ENCODE data around the gene URI1.

URI1 gene

DNA sequence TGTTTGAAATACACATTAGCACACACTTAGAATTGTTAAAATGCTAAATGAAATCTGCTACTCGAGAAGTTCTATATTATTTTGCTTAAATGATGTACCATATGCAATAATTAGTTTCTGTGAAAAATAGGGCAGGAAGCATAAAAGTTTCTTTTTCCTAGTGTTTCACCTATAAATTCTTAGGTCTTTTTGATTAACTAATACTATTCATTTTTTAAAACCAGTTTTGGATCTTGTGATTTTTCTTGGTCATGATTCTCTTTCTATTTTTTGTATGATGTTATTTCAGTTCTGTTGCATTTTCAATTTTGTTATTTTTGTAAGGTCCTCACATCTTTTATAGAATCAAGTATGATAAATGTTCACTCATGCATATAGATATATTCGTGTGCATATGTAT is 66.1 kb downstream of the URI1 start:
- no peak overlapping the region for H3K4me3 Mint-ChIP-seq
- no peaks in the 10 kb centered on the region for H3K9me3 Mint-ChIP-seq
- no peak overlapping the region for H3K27ac Mint-ChIP-seq
- peaks cover 29% of the 10 kb centered on the region for H3K4me1 Mint-ChIP-seq (ENCODE audit: low read depth)
- peaks cover 42% of the 10 kb centered on the region for H3K36me3 Mint-ChIP-seq (ENCODE audit: low read depth)
- H3K27me3 Mint-ChIP-seq (ENCODE audit: low read depth), result no peaks in the 10 kb centered on the region

- no peaks in the 10 kb centered on the region for H3K27me3 Mint-ChIP-seq (ENCODE audit: low read depth)
- no peak overlapping the region for H3K4me3 Mint-ChIP-seq
- no peak overlapping the region for H3K27ac Mint-ChIP-seq
- peaks cover 27% of the 10 kb centered on the region for H3K4me1 Mint-ChIP-seq (ENCODE audit: low read depth)
- H3K9me3 Mint-ChIP-seq, result no peaks in the 10 kb centered on the region
- peaks cover 46% of the 10 kb centered on the region for H3K36me3 Mint-ChIP-seq (ENCODE audit: low read depth)
Measured at GRCh38 chr19:30009013-30009412, 67.0 kb downstream of the URI1 start.

GRCh38 chr19:30011051-30011578 is 69.1 kb downstream of the URI1 start:
- peaks cover 17% of the 10 kb centered on the region for H3K4me1 Mint-ChIP-seq (ENCODE audit: low read depth)
- no peaks in the 10 kb centered on the region for H3K9me3 Mint-ChIP-seq
- H3K36me3 Mint-ChIP-seq (ENCODE audit: low read depth), result peaks cover 41% of the 10 kb centered on the region

DNA sequence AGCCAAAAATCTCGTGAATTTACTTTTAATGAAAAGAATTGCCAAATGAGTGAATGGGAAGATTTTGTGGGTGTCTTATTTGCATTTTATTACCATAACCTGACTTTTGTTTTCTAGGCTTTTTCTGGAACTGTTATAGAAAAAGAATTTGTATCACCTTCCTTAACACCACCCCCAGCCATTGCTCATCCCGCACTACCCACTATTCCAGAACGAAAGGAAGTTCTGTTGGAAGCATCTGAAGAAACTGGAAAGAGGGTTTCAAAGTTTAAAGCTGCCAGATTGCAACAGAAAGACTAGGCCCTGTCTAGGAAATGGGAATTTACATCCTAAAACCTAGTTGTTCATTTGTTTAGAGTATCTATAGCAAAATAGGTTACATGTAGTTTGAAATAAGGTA is 72.7 kb downstream of the URI1 start:
- H3K36me3 Mint-ChIP-seq (ENCODE audit: low read depth), result peaks cover 30% of the 10 kb centered on the region
- H3K27ac Mint-ChIP-seq, result no peak overlapping the region
- H3K4me1 Mint-ChIP-seq (ENCODE audit: low read depth), result peaks cover 6% of the 10 kb centered on the region
- H3K27me3 Mint-ChIP-seq (ENCODE audit: low read depth), result no peaks in the 10 kb centered on the region
- H3K4me3 Mint-ChIP-seq, result no peak overlapping the region
- H3K9me3 Mint-ChIP-seq, result no peaks in the 10 kb centered on the region

More at GRCh38 chr19:30011051-30011578, 69.1 kb downstream of the URI1 start:
- H3K27ac Mint-ChIP-seq, result no peak overlapping the region
- no peak overlapping the region for H3K4me3 Mint-ChIP-seq
- no peaks in the 10 kb centered on the region for H3K27me3 Mint-ChIP-seq (ENCODE audit: low read depth)

DNA sequence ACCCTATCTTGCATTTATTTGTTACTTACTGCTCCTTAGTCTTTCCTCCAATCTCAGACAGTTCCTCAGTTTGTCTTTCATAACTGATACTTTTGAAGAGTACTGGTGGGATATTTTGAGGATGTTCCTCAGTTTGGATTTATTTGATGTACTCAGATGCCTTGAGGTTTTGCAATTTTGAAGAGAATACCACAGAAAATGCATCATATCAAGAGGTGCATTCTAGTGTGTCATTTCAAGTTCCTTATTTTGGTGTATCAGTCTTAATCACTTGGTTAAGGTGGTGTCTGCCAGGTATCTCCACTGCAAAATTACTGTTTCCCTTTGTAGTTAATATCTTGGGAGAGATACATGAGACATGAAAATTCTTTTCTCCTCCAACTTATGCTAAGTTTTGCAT is 75.1 kb downstream of the URI1 start:
- no peak overlapping the region for H3K4me3 Mint-ChIP-seq
- no peaks in the 10 kb centered on the region for H3K9me3 Mint-ChIP-seq
- no peaks in the 10 kb centered on the region for H3K27me3 Mint-ChIP-seq (ENCODE audit: low read depth)
- peaks cover 20% of the 10 kb centered on the region for H3K36me3 Mint-ChIP-seq (ENCODE audit: low read depth)
- H3K4me1 Mint-ChIP-seq (ENCODE audit: low read depth), result peaks cover 5% of the 10 kb centered on the region
- H3K27ac Mint-ChIP-seq, result no peak overlapping the region

DNA sequence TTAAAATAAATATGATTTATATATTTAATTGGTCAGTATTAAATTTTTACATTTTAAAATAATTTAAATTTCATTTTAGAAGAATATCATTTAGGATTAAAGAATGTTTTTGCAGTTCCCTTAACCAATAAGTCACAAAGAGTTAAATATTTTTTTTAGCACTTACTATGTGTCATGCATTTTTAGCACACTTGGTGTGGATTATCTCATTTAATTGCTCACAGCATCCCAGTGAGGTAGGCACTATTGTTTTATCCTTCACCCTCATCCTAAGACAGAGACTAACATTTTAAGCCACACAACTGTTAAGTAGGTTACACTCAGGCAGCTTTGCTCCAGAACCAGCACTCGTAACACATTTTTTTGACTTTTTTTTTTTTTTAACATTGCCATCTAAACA is 78.2 kb downstream of the URI1 start:
- Mint-ChIP-seq H3K27ac (no peak overlapping the region), H3K4me3 (no peak overlapping the region), H3K36me3 (ENCODE audit: low read depth) (peaks cover 9% of the 10 kb centered on the region), H3K9me3 (no peaks in the 10 kb centered on the region), H3K27me3 (ENCODE audit: low read depth) (no peaks in the 10 kb centered on the region), H3K4me1 (ENCODE audit: low read depth) (peaks cover 2% of the 10 kb centered on the region)

DNA sequence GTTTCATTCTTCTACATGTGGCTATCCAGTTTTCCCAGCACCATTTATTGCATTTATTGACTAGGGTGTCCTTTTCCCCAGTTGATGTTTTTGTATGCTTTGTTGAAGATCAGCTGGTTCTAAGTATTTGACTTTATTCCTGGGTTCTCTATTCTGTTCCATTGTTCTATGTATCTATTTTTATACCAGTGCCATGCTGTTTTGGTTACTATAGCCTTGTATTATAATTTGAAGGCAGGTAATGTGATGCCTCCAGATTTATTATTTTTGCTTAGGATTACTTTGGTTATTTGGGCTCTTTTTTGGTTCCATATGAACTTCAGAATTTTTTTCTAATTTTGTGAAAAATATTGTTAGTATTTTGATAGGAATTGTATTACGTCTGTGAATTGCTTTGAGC is 80.6 kb downstream of the URI1 start:
- no peak overlapping the region for H3K4me3 Mint-ChIP-seq
- no peaks in the 10 kb centered on the region for H3K4me1 Mint-ChIP-seq (ENCODE audit: low read depth)
- peaks cover 12% of the 10 kb centered on the region for H3K36me3 Mint-ChIP-seq (ENCODE audit: low read depth)
- H3K9me3 Mint-ChIP-seq, result no peaks in the 10 kb centered on the region
- no peaks in the 10 kb centered on the region for H3K27me3 Mint-ChIP-seq (ENCODE audit: low read depth)
- H3K27ac Mint-ChIP-seq, result no peak overlapping the region

- Mint-ChIP-seq H3K4me1 (ENCODE audit: low read depth) (no peaks in the 10 kb centered on the region), H3K9me3 (no peaks in the 10 kb centered on the region), H3K4me3 (no peak overlapping the region), H3K27me3 (ENCODE audit: low read depth) (no peaks in the 10 kb centered on the region), H3K27ac (no peak overlapping the region), H3K36me3 (ENCODE audit: low read depth) (peaks cover 17% of the 10 kb centered on the region)
Measured at GRCh38 chr19:30023330-30023729, 81.3 kb downstream of the URI1 start.

GRCh38 chr19:30024091-30024490 is 82.1 kb downstream of the URI1 start:
- Mint-ChIP-seq H3K27ac (no peak overlapping the region), H3K27me3 (ENCODE audit: low read depth) (no peaks in the 10 kb centered on the region), H3K36me3 (ENCODE audit: low read depth) (peaks cover 20% of the 10 kb centered on the region), H3K9me3 (peaks cover 4% of the 10 kb centered on the region), H3K4me3 (no peak overlapping the region), H3K4me1 (ENCODE audit: low read depth) (peaks cover 4% of the 10 kb centered on the region)

DNA sequence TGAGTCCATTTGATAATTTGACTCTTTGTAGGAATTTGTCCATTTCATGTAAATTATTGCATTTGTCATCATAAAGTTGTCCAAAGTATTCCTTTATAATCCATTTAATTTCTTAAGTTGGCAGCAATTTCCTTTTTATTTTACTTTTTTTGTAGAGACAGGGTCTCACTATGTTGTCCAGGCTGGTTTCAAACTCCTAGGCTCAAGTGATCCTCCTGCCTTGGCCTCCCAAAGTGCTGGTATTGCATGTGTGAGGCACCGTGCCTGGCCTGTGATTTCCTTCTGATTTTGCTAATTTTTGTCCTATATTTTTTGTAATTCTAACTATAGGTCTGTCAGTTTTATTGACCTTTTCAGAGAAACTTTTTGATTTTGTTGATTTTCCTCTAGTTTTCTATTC is 84.9 kb downstream of the URI1 start:
- H3K27ac Mint-ChIP-seq, result no peak overlapping the region
- peaks cover 42% of the 10 kb centered on the region for H3K36me3 Mint-ChIP-seq (ENCODE audit: low read depth)
- no peak overlapping the region for H3K4me3 Mint-ChIP-seq
- H3K27me3 Mint-ChIP-seq (ENCODE audit: low read depth), result no peaks in the 10 kb centered on the region
- peaks cover 11% of the 10 kb centered on the region for H3K9me3 Mint-ChIP-seq
- H3K4me1 Mint-ChIP-seq (ENCODE audit: low read depth), result peaks cover 26% of the 10 kb centered on the region

- Mint-ChIP-seq H3K27ac (no peak overlapping the region), H3K4me1 (ENCODE audit: low read depth) (peaks cover 26% of the 10 kb centered on the region), H3K36me3 (ENCODE audit: low read depth) (peaks cover 53% of the 10 kb centered on the region), H3K9me3 (peaks cover 20% of the 10 kb centered on the region), H3K4me3 (no peak overlapping the region), H3K27me3 (ENCODE audit: low read depth) (no peaks in the 10 kb centered on the region)
Measured at GRCh38 chr19:30028118-30028991, 86.3 kb downstream of the URI1 start.

GRCh38 chr19:30028992-30029343 is 86.9 kb downstream of the URI1 start:
- H3K27me3 Mint-ChIP-seq (ENCODE audit: low read depth), result no peaks in the 10 kb centered on the region
- no peak overlapping the region for H3K27ac Mint-ChIP-seq
- no peak overlapping the region for H3K4me3 Mint-ChIP-seq
- peaks cover 26% of the 10 kb centered on the region for H3K9me3 Mint-ChIP-seq
- H3K36me3 Mint-ChIP-seq (ENCODE audit: low read depth), result peaks cover 58% of the 10 kb centered on the region
- peaks cover 26% of the 10 kb centered on the region for H3K4me1 Mint-ChIP-seq (ENCODE audit: low read depth)

DNA sequence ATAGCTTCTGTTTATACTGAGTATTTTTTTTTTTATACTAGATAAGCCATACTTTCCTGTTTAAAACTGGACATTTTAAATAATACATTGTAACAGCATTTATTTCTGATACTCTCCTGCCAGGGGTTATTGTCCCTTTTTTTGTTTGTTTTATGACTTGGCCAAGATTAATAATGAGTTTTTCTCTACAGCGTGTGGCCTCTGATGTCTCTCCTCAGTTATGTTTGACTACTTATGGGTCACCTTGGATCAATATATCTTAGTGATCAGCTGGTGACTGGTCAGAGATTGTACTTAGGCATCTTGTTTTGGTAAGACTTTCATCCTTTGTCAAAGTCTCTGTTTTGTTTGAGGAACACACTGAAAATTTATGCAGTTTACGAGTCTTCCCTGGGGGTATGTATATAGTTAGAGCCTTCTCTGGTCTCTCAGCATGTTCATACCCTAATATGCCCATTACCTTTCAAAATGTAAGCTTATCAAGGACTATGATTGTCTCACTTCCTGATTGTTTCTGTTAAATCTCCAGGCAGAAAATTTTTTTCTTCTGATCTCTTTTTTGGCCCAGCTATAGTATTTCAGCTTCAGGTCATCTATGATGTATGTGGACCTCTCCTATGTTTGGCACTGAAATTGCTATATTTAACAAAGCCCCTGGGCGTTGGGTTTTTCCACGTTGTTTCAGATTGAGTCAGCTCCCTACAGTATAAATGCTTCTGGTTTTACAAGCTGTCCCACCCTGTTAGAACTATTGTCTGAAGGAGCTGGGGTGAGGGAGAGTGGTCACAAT is 87.9 kb downstream of the URI1 start:
- peaks cover 68% of the 10 kb centered on the region for H3K36me3 Mint-ChIP-seq (ENCODE audit: low read depth)
- peaks cover 26% of the 10 kb centered on the region for H3K4me1 Mint-ChIP-seq (ENCODE audit: low read depth)
- peak overlapping the region; percentile 23 for H3K27ac Mint-ChIP-seq
- peaks cover 35% of the 10 kb centered on the region for H3K9me3 Mint-ChIP-seq
- H3K27me3 Mint-ChIP-seq (ENCODE audit: low read depth), result no peaks in the 10 kb centered on the region
- H3K4me3 Mint-ChIP-seq, result peak overlapping the region; percentile 16

DNA sequence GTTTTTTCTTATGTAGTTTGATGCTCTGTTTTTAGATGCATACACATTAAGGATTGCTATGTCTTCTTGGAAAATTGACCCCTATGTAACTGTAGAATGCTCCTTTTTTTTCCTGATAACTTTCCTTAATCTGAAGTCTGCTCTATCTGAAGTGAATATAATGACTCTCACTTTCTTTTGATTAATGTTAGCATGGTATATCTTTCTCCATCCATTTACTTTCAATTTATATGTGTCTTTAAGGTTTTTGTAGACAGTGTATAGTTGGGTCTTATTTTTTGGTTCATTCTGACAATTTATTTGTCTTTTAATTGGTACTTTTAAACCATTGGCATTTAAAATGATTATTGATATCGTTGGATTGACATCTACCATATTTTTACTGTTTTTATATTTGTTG is 92.3 kb downstream of the URI1 start:
- Mint-ChIP-seq H3K36me3 (ENCODE audit: low read depth) (peaks cover 78% of the 10 kb centered on the region), H3K4me1 (ENCODE audit: low read depth) (peaks cover 20% of the 10 kb centered on the region), H3K9me3 (peaks cover 44% of the 10 kb centered on the region), H3K4me3 (no peak overlapping the region), H3K27ac (no peak overlapping the region), H3K27me3 (ENCODE audit: low read depth) (no peaks in the 10 kb centered on the region)

Measured in T-helper 1 cell treated with Interleukin-12 subunit alpha and Interleukin-12 subunit beta and Interleukin-4 antibody, amounts not matched to agents 30 μg/mL and 1 μg/mL, for 36 hours (primary cell).